Tibial nerve (tissue), 4 donors: ENCODE results near the gene CD151. TPM values are rescaled to one million over a fixed set of nuclear protein-coding genes. Genes with fewer than 3 reads are reported as not detected.

Source experiments
- DNase-seq, 2 donors: peaks; one replicate each; pipeline ENCODE4 v3.0.0-alpha.2; 2019; ENCODE audit warnings: low spot score in 2 of 2
- H3K27ac ChIP-seq, 4 donors: fragments of 200-600 bp; sonication (generic) in 3 of 4; one replicate each; pipeline ENCODE4 v1.5.1; 2017 to 2019; ENCODE audit warnings: mild to moderate bottlenecking in 1 of 4
- H3K27me3 ChIP-seq, 2 donors: fragments of 200-600 bp; sonication (generic) in 1 of 2; one replicate each; pipeline versions ENCODE4 v1.5.1 to v1.6.0; 2017 to 2019
- H3K36me3 ChIP-seq, 3 donors: fragments of 200-600 bp; sonication (generic); one replicate each; pipeline ENCODE4 v1.5.1; 2018 to 2019
- H3K4me1 ChIP-seq, 4 donors: fragments of 200-600 bp; sonication (generic) in 3 of 4; one replicate each; pipeline ENCODE4 v1.5.1; 2017 to 2019
- H3K4me3 ChIP-seq, 4 donors: fragments of 200-600 bp; sonication (generic) in 3 of 4; one replicate each; pipeline ENCODE4 v1.5.1; 2017 to 2019; ENCODE audit warnings: mild to moderate bottlenecking in 1 of 4, moderate library complexity in 1 of 4
- H3K9me3 ChIP-seq, 4 donors: fragments of 200-600 bp; sonication (generic) in 3 of 4; one replicate each; pipeline ENCODE4 v1.5.1; 2017 to 2019
- CTCF ChIP-seq, 5 experiments: fragments of 200-600 bp in 3 of 5; fragments of 450-650 bp in 2 of 5; sonication (generic) in 3 of 5; IDR thresholded peaks; one replicate each; pipeline ENCODE4 v1.5.1; 2016 to 2019; ENCODE audit warnings: antibody characterized with exemption in 5 of 5, mild to moderate bottlenecking in 3 of 5, moderate library complexity in 2 of 5
- EP300 ChIP-seq, 2 donors: sonication (generic); formaldehyde crosslinking; IDR thresholded peaks; one replicate each; pipeline ENCODE4 v1.6.1; 2017; ENCODE audit warnings: antibody characterized with exemption in 2 of 2, mild to moderate bottlenecking in 1 of 2
- POLR2A ChIP-seq, 2 donors: fragments of 450-650 bp; IDR thresholded peaks; one replicate each; pipeline ENCODE4 v1.6.1; 2017; ENCODE audit warnings: antibody characterized with exemption in 2 of 2, mild to moderate bottlenecking in 2 of 2, moderate library complexity in 2 of 2
- WGBS, 2 donors: methylation state at CpG; one replicate each; pipeline ENCODE4 v1.1.5; 2018; 5-methylcytosine and 5-hydroxymethylcytosine counted together
- total RNA-seq, 4 donors: library from RNA; depleted of rRNA; stranded (reverse); fragments of >200 nt; gene quantifications; one replicate each; pipeline ENCODE4 v1.1.0, GENCODE V29; 2016

The CD151 gene
- total RNA-seq, 4 donors from 2014 or later, result 264 to 309 (median 281) TPM

GRCh38 chr11:843818-844692 lies 11.3 kb downstream of the CD151 start:
- H3K36me3 ChIP-seq, result peaks cover 0 to 33% (median 7%) of the 10 kb centered on the region in 3 donors
- peaks cover 0 to 81% (median 60%) of the 10 kb centered on the region in 4 donors for H3K4me1 ChIP-seq
- WGBS, 2 donors, result 2% methylated on average over 13 to 18 of the region's 25 CpGs
- peaks cover 0 to 13% of the 10 kb centered on the region in 2 donors for H3K27me3 ChIP-seq
- H3K27ac ChIP-seq, result peak overlapping the region; percentile 92 to 98 (median 94)
- peak overlapping the region; percentile 69 to 95 (median 79) for H3K4me3 ChIP-seq
- H3K9me3 ChIP-seq, result no peaks in the 10 kb centered on the region
- DNase-seq, result peak; percentile 92 to 97
- TF ChIP-seq EP300 (IDR thresholded peaks at IDR 0.05) (peak; percentile 65 to 98), CTCF (IDR thresholded peaks at IDR 0.05) (peak in 1 of 5 experiments; percentile 12), POLR2A (IDR thresholded peaks at IDR 0.05) (peak; percentile 26 to 70)

GRCh38 chr11:844693-845644 lies 12.2 kb downstream of the CD151 start:
- Histone ChIP-seq H3K9me3 (no peaks in the 10 kb centered on the region), H3K4me1 (peaks cover 0 to 80% (median 62%) of the 10 kb centered on the region in 4 donors), H3K27ac (peak overlapping the region; percentile 92 to 98 (median 94)), H3K4me3 (peak overlapping the region; percentile 69 to 95 (median 79)), H3K27me3 (peaks cover 0 to 15% of the 10 kb centered on the region in 2 donors), H3K36me3 (peaks cover 0 to 24% (median 3%) of the 10 kb centered on the region in 3 donors)
- TF ChIP-seq CTCF (IDR thresholded peaks at IDR 0.05) (peak in 1 of 5 experiments; percentile 13), POLR2A (IDR thresholded peaks at IDR 0.05) (peak in 1 of 2 donors; percentile 19), EP300 (IDR thresholded peaks at IDR 0.05) (peak; percentile 79 to 90)
- WGBS, 2 donors, result 21 to 26% methylated on average over 9 to 24 of the region's 31 CpGs
- peak; percentile 92 to 97 for DNase-seq

- H3K36me3 ChIP-seq, result peaks cover 0 to 14% (median 0%) of the 10 kb centered on the region in 3 donors
- H3K27me3 ChIP-seq, result peaks cover 0 to 15% of the 10 kb centered on the region in 2 donors
- H3K27ac ChIP-seq, result peak overlapping the region; percentile 92 to 98 (median 94)
- H3K4me1 ChIP-seq, result peaks cover 0 to 80% (median 56%) of the 10 kb centered on the region in 4 donors
- no peak for TF ChIP-seq EP300 (IDR thresholded peaks at IDR 0.05)
- no peak for TF ChIP-seq CTCF (IDR thresholded peaks at IDR 0.05)
- no peak for TF ChIP-seq POLR2A (IDR thresholded peaks at IDR 0.05)
- 29 to 63% methylated on average over 2 to 6 of the region's 8 CpGs for WGBS, 2 donors
- no peak for DNase-seq
- H3K4me3 ChIP-seq, result peak overlapping the region in 1 of 4 donors; percentile 89
- no peaks in the 10 kb centered on the region for H3K9me3 ChIP-seq
Measured at GRCh38 chr11:845872-846495, 13.2 kb downstream of the CD151 start.

GRCh38 chr11:846496-847098 lies 13.8 kb downstream of the CD151 start:
- TF ChIP-seq EP300 (IDR thresholded peaks at IDR 0.05) (no peak), CTCF (IDR thresholded peaks at IDR 0.05) (no peak), POLR2A (IDR thresholded peaks at IDR 0.05) (no peak)
- no peak for DNase-seq
- H3K27ac ChIP-seq, result peak overlapping the region in 3 of 4 donors; percentile 93 to 98 (median 95)
- peaks cover 0 to 15% of the 10 kb centered on the region in 2 donors for H3K27me3 ChIP-seq
- H3K4me3 ChIP-seq, result no peak overlapping the region
- no peaks in the 10 kb centered on the region for H3K9me3 ChIP-seq
- H3K36me3 ChIP-seq, result peaks cover 0 to 13% (median 0%) of the 10 kb centered on the region in 3 donors
- 64 to 68% methylated on average over 10 to 11 of the region's 11 CpGs for WGBS, 2 donors
- H3K4me1 ChIP-seq, result peaks cover 0 to 80% (median 50%) of the 10 kb centered on the region in 4 donors
